Mesenteric fat pad (tissue), 1 donor: ENCODE results near the gene SCN2B. TPM values are rescaled to one million over a fixed set of nuclear protein-coding genes. Genes with fewer than 3 reads are reported as not detected.

Source experiments
- DNase-seq: peaks from one replicate; pipeline ENCODE4 v3.0.0-alpha.2; 2020; ENCODE audit warnings: low spot score
- total RNA-seq: library from RNA; stranded (reverse); fragmentation: NEBNext Ultra II Directional; extraction: Animal tissue kit (Norgen Biotek cat#: 25700); gene quantifications from one replicate; pipeline ENCODE4 v1.2.1, GENCODE V29; 2021
- donor health status: DM: yes; HTN: yes; CAD: no.

SCN2B gene
- total RNA-seq, 1 donor from 2014 or later: not detected

GRCh38 chr11:118154641-118155040 lies 21.8 kb downstream of the SCN2B start:
- DNase-seq: no peak

DNA sequence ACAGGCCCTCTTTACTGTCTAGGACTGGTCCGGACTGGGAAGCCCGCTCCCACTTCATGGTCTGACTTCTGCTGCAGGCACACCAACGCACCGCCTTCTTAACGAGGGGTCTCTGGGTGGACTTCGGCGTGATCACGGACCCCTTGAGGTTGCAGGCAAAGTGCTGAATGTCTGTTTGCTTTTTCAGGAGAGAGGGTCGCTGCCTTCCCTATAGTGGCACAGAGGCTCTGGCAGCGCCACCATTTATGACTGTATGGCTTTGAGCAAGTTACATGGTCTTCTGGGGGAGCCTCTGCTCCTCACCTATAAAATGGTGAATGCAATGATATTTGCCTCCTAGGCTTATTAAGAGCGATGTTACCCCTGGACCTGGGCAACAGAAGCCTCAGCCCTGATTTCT lies 22.5 kb downstream of the SCN2B start:
- DNase-seq: no peak

- DNase-seq: no peak
Observed at GRCh38 chr11:118153516-118153915, 22.9 kb downstream of the SCN2B start.

- DNase-seq: no peak
Observed at GRCh38 chr11:118152552-118153471, 23.6 kb downstream of the SCN2B start, which contains the start of gene SCN4B. Gene SCN4B, minus strand, starts transcription at chr11:118152823. Its CDS starts 150 bp downstream, at chr11:118152673.

DNA sequence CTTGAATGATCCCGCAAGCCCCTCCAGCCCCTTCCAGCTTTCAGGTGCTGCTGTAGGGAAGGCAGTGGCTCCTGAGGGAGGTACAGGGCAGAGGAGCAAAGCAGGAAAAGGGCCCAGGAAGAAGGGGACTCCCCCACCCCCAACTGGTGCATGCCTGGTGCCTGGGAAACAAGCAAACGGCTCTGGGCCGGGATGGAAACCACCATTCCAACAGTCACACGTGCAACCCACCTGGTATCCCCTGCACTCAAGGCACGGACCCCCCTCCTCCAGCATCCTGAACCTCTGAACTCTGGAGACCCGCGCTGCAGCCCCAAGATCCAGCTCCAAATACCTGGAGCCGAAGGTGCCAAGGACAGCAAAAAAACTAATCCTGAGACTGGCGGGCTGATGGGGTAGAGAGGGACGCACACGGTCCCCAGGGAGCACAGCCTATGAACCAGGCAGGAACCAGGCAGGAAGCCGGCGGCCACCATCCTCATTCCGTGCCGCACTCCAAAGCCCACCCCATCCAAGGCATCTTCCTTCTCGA lies 24.4 kb downstream of the SCN2B start:
- DNase-seq: no peak

DNA sequence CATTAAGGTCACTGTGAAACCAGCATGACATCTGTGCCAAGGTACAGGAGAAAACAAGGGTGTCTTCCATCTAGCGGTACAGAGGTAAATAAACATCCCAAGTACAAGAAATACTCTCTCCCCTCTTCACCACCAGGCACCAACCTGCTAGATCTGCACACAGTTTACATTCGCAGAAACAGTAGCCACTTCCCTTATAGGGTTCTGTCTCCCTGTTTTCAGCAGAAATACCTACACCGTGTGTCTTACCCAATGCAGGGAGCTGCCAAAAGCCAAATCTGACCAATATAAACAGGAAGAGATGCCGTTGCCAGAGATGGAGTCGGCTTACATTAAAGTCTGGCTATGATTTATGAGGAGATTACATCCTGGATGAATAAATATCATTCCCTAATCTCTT lies 25.0 kb downstream of the SCN2B start:
- DNase-seq: no peak

- DNase-seq: no peak
Observed at GRCh38 chr11:118149493-118149892, 26.9 kb downstream of the SCN2B start.

- no peak for DNase-seq
Observed at GRCh38 chr11:118148856-118149255, 27.6 kb downstream of the SCN2B start.

DNA sequence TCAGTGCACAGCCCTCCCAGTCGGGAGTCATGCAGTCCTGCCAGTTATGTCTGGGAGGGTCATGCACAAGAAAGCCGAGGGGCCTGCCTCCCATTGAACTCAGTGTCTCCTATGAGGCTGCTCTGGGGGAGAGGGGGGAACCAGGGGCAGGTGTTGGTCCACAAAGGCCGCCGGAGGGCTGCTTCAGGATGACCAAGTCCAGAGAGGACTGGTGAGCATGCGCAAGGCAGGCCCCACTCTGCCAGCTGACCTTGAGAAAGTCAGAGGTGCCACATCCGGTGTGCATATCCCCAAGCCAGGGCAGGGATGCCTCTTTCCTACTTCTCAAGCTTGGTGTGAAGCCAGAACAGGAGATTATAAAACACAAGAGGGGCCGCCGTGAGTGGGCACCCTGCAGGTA lies 28.2 kb downstream of the SCN2B start:
- DNase-seq: no peak

GRCh38 chr11:118147502-118147901 lies 28.9 kb downstream of the SCN2B start:
- DNase-seq: no peak

- DNase-seq: no peak
Observed at GRCh38 chr11:118146554-118146953, 29.9 kb downstream of the SCN2B start.

- peak; percentile 94 for DNase-seq
Observed at GRCh38 chr11:118145285-118146227, 30.9 kb downstream of the SCN2B start.

- no peak for DNase-seq
Observed at GRCh38 chr11:118144301-118145268, 31.9 kb downstream of the SCN2B start.

DNA sequence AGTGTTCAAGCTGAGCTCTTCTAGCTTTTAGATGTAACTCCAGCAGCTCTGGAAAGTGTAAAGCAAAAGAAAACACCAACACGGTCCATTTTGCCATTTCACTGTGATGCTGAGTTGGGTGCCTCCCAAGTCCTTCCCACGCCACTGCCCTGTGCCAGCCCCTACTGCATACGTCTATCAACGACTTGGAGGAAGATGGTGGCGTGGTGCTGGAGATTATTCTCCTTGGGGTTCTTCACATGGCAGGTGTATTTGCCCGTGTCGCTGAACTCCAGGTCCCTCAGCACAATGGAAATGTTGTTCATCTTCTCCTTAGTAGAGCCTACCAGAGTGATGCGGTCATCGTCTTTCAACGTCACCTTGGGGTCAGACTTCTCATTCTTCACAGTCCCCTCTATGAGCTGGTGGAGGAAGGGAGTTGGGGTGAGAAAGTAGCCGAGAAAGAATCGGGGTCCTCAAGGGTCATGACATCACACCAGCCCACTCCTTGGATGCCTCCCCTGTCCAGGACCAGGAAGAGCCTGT lies 32.7 kb downstream of the SCN2B start:
- peak; percentile 30 for DNase-seq

GRCh38 chr11:118142809-118143208 lies 33.6 kb downstream of the SCN2B start:
- peak; percentile 62 for DNase-seq

GRCh38 chr11:118142081-118142480 lies 34.4 kb downstream of the SCN2B start:
- peak; percentile 37 for DNase-seq

GRCh38 chr11:118139578-118139977 lies 36.9 kb downstream of the SCN2B start:
- no peak for DNase-seq

DNA sequence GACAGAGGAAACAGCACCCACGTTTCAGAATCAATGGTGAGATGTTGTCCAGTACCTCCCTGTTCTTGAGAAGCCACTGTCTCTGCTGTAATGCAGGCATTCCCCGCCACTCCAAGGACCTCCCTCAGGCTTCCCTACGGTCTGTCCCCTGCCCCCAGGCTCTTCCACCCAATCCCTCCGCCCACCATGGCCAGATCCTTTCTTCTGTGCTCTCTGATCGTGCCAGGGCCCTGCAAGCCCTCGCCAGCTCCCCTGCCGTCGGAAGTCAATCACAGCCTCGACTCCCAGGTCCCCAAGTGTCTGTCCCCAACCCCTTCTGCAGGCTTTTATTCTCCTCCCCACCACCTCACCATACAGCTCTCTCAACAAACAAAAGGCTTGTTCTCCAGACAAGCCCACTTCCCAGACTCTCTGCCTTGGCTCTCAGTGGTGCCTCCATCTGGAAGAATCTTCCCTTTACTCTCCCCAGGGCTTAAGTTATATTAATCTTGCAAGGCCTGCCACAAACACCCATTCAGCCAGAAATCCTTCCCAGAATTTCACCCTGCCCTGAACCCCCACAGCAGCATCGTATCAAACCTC lies 37.5 kb downstream of the SCN2B start:
- DNase-seq: peak; percentile 74

- peak; percentile 86 for DNase-seq
Observed at GRCh38 chr11:118136801-118137200, 39.6 kb downstream of the SCN2B start.

- DNase-seq: peak; percentile 55
Observed at GRCh38 chr11:118136341-118136740, 40.1 kb downstream of the SCN2B start.
